Right lobe of liver (tissue), 6 donors: Measurements from ENCODE around the gene TCL1A. TPM values are rescaled to one million over a fixed set of nuclear protein-coding genes. Genes with fewer than 3 reads are reported as not detected.

Source experiments
- ATAC-seq, 4 donors: fragments of 200-7000 bp; cut with Tn5 transposase; one replicate each; pipeline ENCODE4 v1.9.1; 2020; ENCODE audit warnings: mild to moderate bottlenecking in 4 of 4, moderate library complexity in 4 of 4
- DNase-seq, 3 donors: peaks; one replicate each; pipeline ENCODE4 v3.0.0-alpha.2; 2020
- H3K27ac ChIP-seq, 3 donors: fragments of 200-600 bp; one replicate each; pipeline ENCODE4 v1.8.0; 2022
- H3K27me3 ChIP-seq, 2 donors: fragments of 200-600 bp; one replicate each; pipeline ENCODE4 v1.8.0; 2022
- H3K36me3 ChIP-seq, 4 donors: fragments of 200-600 bp; sonication (generic) in 1 of 4; one replicate each; pipeline versions ENCODE4 v1.5.1 to v1.8.0; 2017 to 2022; ENCODE audit warnings: control low read depth in 1 of 4
- H3K4me1 ChIP-seq, 4 donors: fragments of 200-600 bp; sonication (generic) in 1 of 4; one replicate each; pipeline versions ENCODE4 v1.5.1 to v1.8.0; 2017 to 2022; ENCODE audit warnings: control low read depth in 1 of 4
- H3K4me3 ChIP-seq, 3 donors: fragments of 200-600 bp; one replicate each; pipeline ENCODE4 v1.8.0; 2022
- H3K9me3 ChIP-seq, 4 donors: fragments of 200-600 bp; sonication (generic) in 1 of 4; one replicate each; pipeline versions ENCODE4 v1.5.1 to v1.8.0; 2017 to 2022; ENCODE audit warnings: control low read depth in 1 of 4
- POLR2A ChIP-seq: fragments of 450-650 bp; IDR thresholded peaks from one replicate; pipeline ENCODE4 v1.6.1; 2017; ENCODE audit warnings: antibody characterized with exemption, mild to moderate bottlenecking
- WGBS: methylation state at CpG from one replicate; pipeline ENCODE4 v1.1.6; 2018; ENCODE audit warnings: low coverage, low lambda C conversion rate; ENCODE audit not compliant: insufficient coverage; ENCODE audit errors: missing lambda C conversion rate; 5-methylcytosine and 5-hydroxymethylcytosine counted together
- intact Hi-C, 2 donors: fragments of 100-400 bp; cut with DNase I; formaldehyde crosslinking; loops; one replicate each; pipeline versions ENCODE4 v1.11.2 to v1.14.1; 2022
- small RNA-seq, 2 experiments: library from RNA; depleted of rRNA; stranded (forward); fragments of <200 nt; gene quantifications; one replicate each; pipeline ENCODE3, GENCODE V24; 2016
- total RNA-seq, 6 experiments: library from RNA; depleted of rRNA in 2 of 6; stranded (reverse); fragments of >200 nt in 2 of 6; fragmentation: NEBNext Ultra II Directional in 3 of 6; extraction: Animal tissue kit (Norgen Biotek cat#: 25700) in 3 of 6; gene quantifications; one replicate each; pipeline versions ENCODE4 v1.1.0 to v1.2.4, GENCODE V29; 2016 to 2023
- TF ChIP-seq, protein P1 (sequence below), 4 donors: fragments of 200-600 bp in 3 of 4; fragments of 450-650 bp in 1 of 4; IDR thresholded peaks; one replicate each; pipeline versions ENCODE4 v1.5.1 to v1.8.0; 2016 to 2022; ENCODE audit warnings: antibody characterized with exemption in 4 of 4, mild to moderate bottlenecking in 2 of 4
- donor health status: DM: no; HTN: yes; CAD: no.
- donor health status: DM: no; HTN: no; CAD: no.
- donor health status: DM: no; HTN: no; CAD: no.
- donor health status: DM: no; HTN: yes; CAD: no.
- donor health status: DM: no; HTN: yes; CAD: no.

Gene TCL1A
- total RNA-seq, 6 experiments from 2014 or later = 0.15 TPM; not detected in 5

DNA sequence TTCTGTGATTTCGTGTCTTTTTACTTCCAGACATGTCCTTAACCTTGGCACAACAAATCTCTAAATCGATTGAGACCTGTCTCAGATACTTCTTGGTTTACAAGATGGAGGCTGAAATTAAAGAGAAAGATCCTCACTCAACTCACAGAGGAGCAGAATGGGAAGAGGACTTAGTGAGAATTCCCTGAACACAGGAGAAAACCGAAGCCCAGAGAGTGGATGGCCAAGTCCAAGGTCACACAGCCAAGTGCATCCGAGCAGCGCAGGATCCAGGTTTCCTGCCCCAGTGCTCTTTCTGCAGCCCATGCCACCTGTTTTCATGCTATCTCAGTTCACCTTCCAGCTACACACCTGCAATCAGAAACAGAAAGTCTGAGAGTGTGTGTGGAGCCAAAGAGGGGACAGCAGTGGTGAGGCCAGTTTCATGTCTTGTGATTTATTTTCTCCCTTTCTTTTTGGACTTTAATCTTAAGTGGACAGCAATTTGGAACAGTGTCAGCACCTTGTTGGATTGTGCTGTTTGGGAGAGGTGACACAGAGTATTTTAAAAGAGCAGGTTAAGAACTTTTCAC is 50.6 kb downstream of the TCL1A start:
- no peak for DNase-seq
- Histone ChIP-seq H3K9me3 (no peaks in the 10 kb centered on the region), H3K27ac (no peak overlapping the region), H3K4me3 (no peak overlapping the region), H3K27me3 (no peaks in the 10 kb centered on the region), H3K4me1 (peaks cover 0 to 5% (median 0%) of the 10 kb centered on the region in 4 donors), H3K36me3 (no peaks in the 10 kb centered on the region)
- ATAC-seq = peak in 3 of 4 donors; percentile 17 to 28 (median 20)
- intact Hi-C loops = no loop called here
- TF ChIP-seq, protein P1, sequence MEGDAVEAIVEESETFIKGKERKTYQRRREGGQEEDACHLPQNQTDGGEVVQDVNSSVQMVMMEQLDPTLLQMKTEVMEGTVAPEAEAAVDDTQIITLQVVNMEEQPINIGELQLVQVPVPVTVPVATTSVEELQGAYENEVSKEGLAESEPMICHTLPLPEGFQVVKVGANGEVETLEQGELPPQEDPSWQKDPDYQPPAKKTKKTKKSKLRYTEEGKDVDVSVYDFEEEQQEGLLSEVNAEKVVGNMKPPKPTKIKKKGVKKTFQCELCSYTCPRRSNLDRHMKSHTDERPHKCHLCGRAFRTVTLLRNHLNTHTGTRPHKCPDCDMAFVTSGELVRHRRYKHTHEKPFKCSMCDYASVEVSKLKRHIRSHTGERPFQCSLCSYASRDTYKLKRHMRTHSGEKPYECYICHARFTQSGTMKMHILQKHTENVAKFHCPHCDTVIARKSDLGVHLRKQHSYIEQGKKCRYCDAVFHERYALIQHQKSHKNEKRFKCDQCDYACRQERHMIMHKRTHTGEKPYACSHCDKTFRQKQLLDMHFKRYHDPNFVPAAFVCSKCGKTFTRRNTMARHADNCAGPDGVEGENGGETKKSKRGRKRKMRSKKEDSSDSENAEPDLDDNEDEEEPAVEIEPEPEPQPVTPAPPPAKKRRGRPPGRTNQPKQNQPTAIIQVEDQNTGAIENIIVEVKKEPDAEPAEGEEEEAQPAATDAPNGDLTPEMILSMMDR (IDR thresholded peaks at IDR 0.05) = no peak
- TF ChIP-seq POLR2A = no peak
- 40% methylated on average over 5 of the region's 5 CpGs for WGBS

DNA sequence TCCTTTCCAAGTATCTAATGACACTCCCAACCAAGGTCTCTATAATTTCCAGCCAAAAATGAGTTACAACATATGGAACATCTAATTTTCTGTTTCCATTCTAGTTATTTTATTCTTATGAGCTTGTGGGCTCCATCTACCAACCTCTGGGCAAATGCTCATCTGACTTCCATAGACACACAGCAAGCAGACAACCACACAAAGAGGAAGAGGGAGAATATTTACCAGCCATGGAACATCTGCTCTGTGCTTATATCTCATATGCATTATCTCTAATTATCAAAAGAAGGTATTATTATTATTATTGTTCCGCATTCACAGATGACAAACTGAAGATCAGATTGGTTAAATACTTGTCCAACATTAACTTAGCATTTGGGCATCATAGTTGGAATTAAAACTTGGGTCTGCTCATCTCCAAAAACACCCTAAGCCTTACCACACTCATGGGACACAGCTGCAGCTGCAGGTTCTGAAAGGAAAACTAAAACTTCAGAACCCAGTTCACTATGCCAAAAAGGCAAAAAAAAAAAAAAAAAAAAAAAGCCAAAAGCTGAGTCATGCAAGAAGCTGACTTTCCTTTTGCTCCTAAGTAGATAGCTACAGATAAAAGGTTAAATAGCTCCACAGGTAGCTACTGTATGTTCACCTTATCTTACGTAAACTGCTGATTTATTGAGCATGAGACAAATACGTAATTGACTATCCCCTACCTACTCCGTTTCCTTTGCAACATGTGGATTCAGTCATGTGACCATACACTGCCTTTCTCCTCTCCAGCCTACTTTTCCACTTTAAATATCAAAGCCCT is 51.3 kb downstream of the TCL1A start:
- Histone ChIP-seq H3K4me1 (peaks cover 0 to 5% (median 0%) of the 10 kb centered on the region in 4 donors), H3K36me3 (no peaks in the 10 kb centered on the region), H3K27me3 (no peaks in the 10 kb centered on the region), H3K4me3 (no peak overlapping the region), H3K27ac (no peak overlapping the region), H3K9me3 (no peaks in the 10 kb centered on the region)
- ATAC-seq = peak in 2 of 4 donors; percentile 25 to 52
- intact Hi-C loops = no loop called here
- 40% methylated on average over 4 of the region's 4 CpGs for WGBS
- TF ChIP-seq, protein P1 (IDR thresholded peaks at IDR 0.05) = no peak
- no peak for DNase-seq

DNA sequence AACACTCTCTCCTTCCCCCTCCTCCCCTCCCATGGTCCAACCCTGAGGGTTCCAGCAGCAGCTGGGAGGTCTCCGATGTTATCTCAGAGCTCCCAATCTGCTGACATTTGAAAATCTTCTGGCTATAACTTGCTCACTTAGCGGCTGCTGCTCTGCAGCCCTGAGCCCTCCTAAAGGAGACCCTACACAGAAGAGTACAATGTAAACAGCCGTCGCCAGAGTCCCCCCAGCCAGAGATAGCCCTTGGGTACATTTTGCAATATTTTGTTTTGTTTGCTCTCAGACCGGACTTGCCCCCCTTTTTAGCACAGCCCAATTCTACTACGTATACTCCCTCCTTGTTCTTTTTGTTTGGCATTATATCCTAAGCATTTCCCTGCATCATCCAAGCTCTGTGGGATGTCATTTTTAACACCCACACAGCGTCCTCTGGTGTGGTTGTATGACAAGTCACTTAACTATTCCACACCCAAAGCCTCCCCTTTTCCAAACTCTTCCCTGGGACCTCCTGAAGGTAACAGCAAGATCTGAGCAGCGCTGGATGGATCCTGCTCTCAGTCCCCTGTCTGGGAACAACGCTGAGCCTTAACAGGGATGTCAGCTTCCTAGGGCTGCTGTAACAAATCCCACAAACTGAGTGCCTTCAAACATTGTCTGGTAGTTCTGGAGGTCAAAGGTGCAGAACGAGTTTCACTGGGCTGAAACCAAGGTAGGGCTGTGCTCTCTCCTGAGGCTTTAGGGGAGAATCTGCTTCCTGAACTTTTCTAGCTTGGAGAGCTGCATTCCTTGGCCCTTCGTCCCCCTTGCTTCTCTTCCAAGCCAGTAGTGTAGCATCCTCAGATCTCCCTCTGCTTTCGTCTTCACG is 53.0 kb downstream of the TCL1A start:
- DNase-seq (no peak), ATAC-seq (no peak)
- Histone ChIP-seq H3K27me3 (no peaks in the 10 kb centered on the region), H3K4me3 (no peak overlapping the region), H3K9me3 (no peaks in the 10 kb centered on the region), H3K36me3 (no peaks in the 10 kb centered on the region), H3K27ac (no peak overlapping the region), H3K4me1 (peaks cover 0 to 5% (median 0%) of the 10 kb centered on the region in 4 donors)
- intact Hi-C loops = no loop called here
- WGBS = 43% methylated on average over 13 of the region's 13 CpGs
- TF ChIP-seq, protein P1 (IDR thresholded peaks at IDR 0.05) = no peak
- TF ChIP-seq POLR2A = no peak

DNA sequence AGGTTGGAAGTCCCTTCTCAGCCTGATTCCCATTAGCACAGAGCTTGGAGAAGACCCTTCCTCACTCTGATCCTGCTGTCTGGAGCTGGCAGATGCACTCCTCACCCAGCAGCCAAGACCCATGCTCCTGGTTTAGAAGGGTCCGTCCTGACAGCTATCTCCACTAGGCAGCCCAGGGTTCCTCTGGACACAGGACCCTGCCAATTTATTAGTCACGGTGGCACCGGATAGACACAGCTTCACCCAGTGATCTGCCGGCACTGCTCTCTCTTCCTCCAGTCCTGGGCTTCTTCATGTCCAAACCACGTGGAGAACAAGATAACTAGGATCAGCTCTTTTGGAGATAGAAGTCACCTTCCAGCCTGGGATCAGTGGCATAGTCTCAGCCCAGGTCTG is 53.9 kb downstream of the TCL1A start:
- intact Hi-C loops = no loop called here
- H3K36me3 ChIP-seq = no peaks in the 10 kb centered on the region
- H3K27ac ChIP-seq = no peak overlapping the region
- 58% methylated on average over 4 of the region's 5 CpGs for WGBS
- H3K9me3 ChIP-seq = no peaks in the 10 kb centered on the region
- H3K27me3 ChIP-seq = no peaks in the 10 kb centered on the region
- no peak overlapping the region for H3K4me3 ChIP-seq
- TF ChIP-seq POLR2A = no peak
- TF ChIP-seq, protein P1 (IDR thresholded peaks at IDR 0.05) = no peak
- H3K4me1 ChIP-seq = peaks cover 0 to 5% (median 0%) of the 10 kb centered on the region in 4 donors
- ATAC-seq (no peak), DNase-seq (no peak)

Small RNA genes lying within 50 kb of the gene (small RNA-seq; reads per million reads assigned to genes)
- gene RF02193 = 0 reads per million in 2 experiments

Other genes starting within 250 kb of the TCL1A start
- gene SYNE3, start 197.5 kb downstream of the TCL1A start, total RNA-seq = 10 to 100 TPM in 1 of 6 experiments, 1 to 10 TPM in 5; 3.7 to 11.6 (median 5.0) TPM
- 10 to 100 TPM; 31.4 to 48.5 (median 40.2) TPM for gene GLRX5, start 179.1 kb downstream of the TCL1A start, total RNA-seq
- gene TCL1B, start 27.7 kb downstream of the TCL1A start, total RNA-seq = not detected
- gene TUNAR, start 162.7 kb upstream of the TCL1A start, total RNA-seq = not detected